Upper lobe of right lung (tissue), 1 donor: ENCODE data around the gene CTDSPL. TPM values are rescaled to one million over a fixed set of nuclear protein-coding genes. Genes with fewer than 3 reads are reported as not detected.
A peak's percentile ranks its signal among the peaks of the same experiment; 100 is the strongest.

Experiments
- ATAC-seq: fragments of 200-7000 bp; cut with Tn5 transposase; one replicate; pipeline ENCODE4 v1.9.1; 2020; ENCODE audit warnings: mild to moderate bottlenecking, moderate library complexity
- DNase-seq: peaks from one replicate; pipeline ENCODE4 v3.0.0-alpha.2; 2020
- H3K27ac ChIP-seq: fragments of 200-600 bp; one replicate; pipeline ENCODE4 v1.8.0; 2022
- H3K27me3 ChIP-seq: fragments of 200-600 bp; one replicate; pipeline ENCODE4 v1.8.0; 2022; ENCODE audit warnings: mild to moderate bottlenecking
- H3K36me3 ChIP-seq: fragments of 200-600 bp; one replicate; pipeline ENCODE4 v1.8.0; 2022
- H3K4me1 ChIP-seq: fragments of 200-600 bp; one replicate; pipeline ENCODE4 v1.8.0; 2022
- H3K4me3 ChIP-seq: fragments of 200-600 bp; one replicate; pipeline ENCODE4 v1.8.0; 2022; ENCODE audit warnings: mild to moderate bottlenecking
- H3K9me3 ChIP-seq: fragments of 200-600 bp; one replicate; pipeline ENCODE4 v1.8.0; 2022
- CTCF ChIP-seq: fragments of 200-600 bp; IDR thresholded peaks from one replicate; pipeline ENCODE4 v1.8.0; 2022; ENCODE audit warnings: antibody characterized with exemption
- intact Hi-C: fragments of 100-400 bp; cut with DNase I; formaldehyde crosslinking; loops from one replicate; pipeline ENCODE4 v1.11.0; 2022
- total RNA-seq: library from RNA; stranded (reverse); fragmentation: NEBNext Ultra II Directional; extraction: Animal tissue kit (Norgen Biotek cat#: 25700); gene quantifications from one replicate; pipeline ENCODE4 v1.2.1, GENCODE V29; 2021
- donor health status: DM: no; HTN: yes; CAD: no; lungs with severe emphysema.

Gene CTDSPL
- total RNA-seq, 1 donor from 2014 or later: 78.6 TPM

- Histone ChIP-seq H3K27ac (peak overlapping the region; percentile 69), H3K4me3 (no peak overlapping the region), H3K4me1 (peaks cover 48% of the 10 kb centered on the region), H3K27me3 (no peaks in the 10 kb centered on the region), H3K9me3 (no peaks in the 10 kb centered on the region), H3K36me3 (no peaks in the 10 kb centered on the region)
- no peak for TF ChIP-seq CTCF
- DNase-seq (no peak), ATAC-seq (no peak)
- intact Hi-C loops: no loop called here
Observed at GRCh38 chr3:37956723-37957538, 95.3 kb downstream of the CTDSPL start.

- H3K36me3 ChIP-seq: no peaks in the 10 kb centered on the region
- no peaks in the 10 kb centered on the region for H3K27me3 ChIP-seq
- H3K27ac ChIP-seq: peak overlapping the region; percentile 69
- no peaks in the 10 kb centered on the region for H3K9me3 ChIP-seq
- TF ChIP-seq CTCF: no peak
- intact Hi-C loops: no loop called here
- no peak for DNase-seq
- ATAC-seq: peak; percentile 27
- no peak overlapping the region for H3K4me3 ChIP-seq
- peaks cover 53% of the 10 kb centered on the region for H3K4me1 ChIP-seq
Observed at GRCh38 chr3:37957539-37957936, 95.9 kb downstream of the CTDSPL start.

- H3K9me3 ChIP-seq: no peaks in the 10 kb centered on the region
- H3K27me3 ChIP-seq: no peaks in the 10 kb centered on the region
- no peak for TF ChIP-seq CTCF
- H3K4me3 ChIP-seq: no peak overlapping the region
- H3K4me1 ChIP-seq: peaks cover 41% of the 10 kb centered on the region
- peaks cover 4% of the 10 kb centered on the region for H3K36me3 ChIP-seq
- H3K27ac ChIP-seq: peak overlapping the region; percentile 55
- peak; percentile 51 for ATAC-seq
- intact Hi-C loops: no loop called here
- no peak for DNase-seq
Observed at GRCh38 chr3:37961622-37962431, 100.1 kb downstream of the CTDSPL start.

GRCh38 chr3:37963016-37963415 lies 101.3 kb downstream of the CTDSPL start:
- Histone ChIP-seq H3K9me3 (no peaks in the 10 kb centered on the region), H3K36me3 (peaks cover 4% of the 10 kb centered on the region), H3K27me3 (no peaks in the 10 kb centered on the region), H3K4me1 (peaks cover 37% of the 10 kb centered on the region), H3K4me3 (no peak overlapping the region), H3K27ac (no peak overlapping the region)
- intact Hi-C loops: no loop called here
- DNase-seq: no peak
- TF ChIP-seq CTCF: no peak
- no peak for ATAC-seq

- ATAC-seq (no peak), DNase-seq (no peak)
- Histone ChIP-seq H3K9me3 (no peaks in the 10 kb centered on the region), H3K27ac (no peak overlapping the region), H3K4me1 (peaks cover 42% of the 10 kb centered on the region), H3K27me3 (no peaks in the 10 kb centered on the region), H3K36me3 (peaks cover 4% of the 10 kb centered on the region), H3K4me3 (no peak overlapping the region)
- intact Hi-C loops: no loop called here
- TF ChIP-seq CTCF: no peak
Observed at GRCh38 chr3:37963635-37964034, 102.0 kb downstream of the CTDSPL start.
